A549 (cell line): Measurements from ENCODE around the gene RHBDL2. TPM values are rescaled to one million over a fixed set of nuclear protein-coding genes. Genes with fewer than 3 reads are reported as not detected.
"Not testable (repeated sequence)": the region's sequence is repeated elsewhere in the genome, so short reads cannot be mapped to it uniquely, and the experiment has no call there.

ENCODE experiments used
- ATAC-seq, 2 experiments: fragments of 200-7000 bp in 1 of 2; fragments of >200 bp in 1 of 2; cut with Nextera tagmentation in 1 of 2; cut with Tn5 transposase in 1 of 2; 3 replicates each; pipeline versions ENCODE4 v1.8.0 to v1.9.1; 2018 to 2020; ENCODE audit warnings: mild to moderate bottlenecking in 1 of 2, moderate library complexity in 1 of 2
- CTCF ChIA-PET: fragments of 300-600 bp; sonication (Branson Sonifier 250); formaldehyde crosslinking; extraction: SDS; loops from one replicate; lab custom pipeline; 2021; ENCODE audit warnings: antibody characterized with exemption, inconsistent platforms; lab: Yijun Ruan, JAX
- POLR2A ChIA-PET: fragments of 350-600 bp; formaldehyde crosslinking; extraction: SDS; loops from one replicate; lab custom pipeline; 2021; ENCODE audit warnings: antibody characterized with exemption, inconsistent platforms; lab: Yijun Ruan, JAX
- DNase-seq, 2 experiments: peaks; one replicate each; pipeline versions ENCODE4 v3.0.0 to v3.0.0-alpha.2; 2011 to 2016; ENCODE audit warnings: low read depth in 1 of 2, low spot score in 1 of 2
- FAIRE-seq: peaks from 2 replicates; lab custom pipeline; 2011; peaks lifted over from hg19 to GRCh38; lab: Jason Lieb, UNC
- H3K27ac ChIP-seq, 2 experiments: fragments of >200 bp; sonication (Bioruptor Twin); formaldehyde crosslinking; 3 replicates each; pipeline ENCODE4 v1.5.1; 2016 to 2017
- H3K4me1 ChIP-seq: fragments of >200 bp; sonication (Bioruptor Twin); formaldehyde crosslinking; 3 replicates; pipeline ENCODE4 v1.6.1; 2016
- H3K4me2 ChIP-seq: fragments of >200 bp; sonication (Bioruptor Twin); formaldehyde crosslinking; 3 replicates; pipeline ENCODE4 v1.6.1; 2016
- H3K4me3 ChIP-seq: fragments of >200 bp; sonication (Bioruptor Twin); formaldehyde crosslinking; 3 replicates; pipeline ENCODE4 v1.5.1; 2016
- H3K9me3 ChIP-seq: fragments of >200 bp; sonication (Bioruptor Twin); formaldehyde crosslinking; 3 replicates; pipeline ENCODE4 v1.6.1; 2016
- ATOH8 ChIP-seq: fragments of 250-450 bp; sonication (Bioruptor Pico); IDR thresholded peaks from 2 replicates; pipeline ENCODE4 v1.5.0; 2020; ENCODE audit warnings: low read depth, mild to moderate bottlenecking, moderate library complexity
- CTCF ChIP-seq: fragments of >200 bp; sonication (Bioruptor Twin); formaldehyde crosslinking; IDR thresholded peaks from 3 replicates; pipeline ENCODE4 v1.5.1; 2016
- HDAC2 ChIP-seq: fragments of 200-600 bp; sonication (generic); IDR thresholded peaks from 2 replicates; pipeline ENCODE4 v1.6.1; 2016
- MAFK ChIP-seq: fragments of 450-650 bp; IDR thresholded peaks from 2 replicates; pipeline ENCODE4 v1.6.1; 2014; ENCODE audit not compliant: partially characterized antibody
- NR3C1 ChIP-seq: fragments of >200 bp; sonication (Bioruptor Twin); formaldehyde crosslinking; IDR thresholded peaks from 3 replicates; pipeline ENCODE4 v1.6.1; 2017
- POLR2A ChIP-seq: IDR thresholded peaks from 2 replicates; pipeline ENCODE4 v1.6.1; 2012; ENCODE audit warnings: mild to moderate bottlenecking, low read length
- RAD21 ChIP-seq, 2 experiments: fragments of >200 bp in 1 of 2; sonication (Bioruptor Twin) in 1 of 2; formaldehyde crosslinking in 1 of 2; IDR thresholded peaks in 1 of 2; conservative IDR thresholded peaks in 1 of 2; 2 replicates in 1 of 2; 3 replicates in 1 of 2; pipeline ENCODE4 v1.6.1; 2012 to 2018; ENCODE audit warnings: inconsistent platforms in 1 of 2
- RCOR1 ChIP-seq: fragments of 150-350 bp; IDR thresholded peaks from 2 replicates; pipeline ENCODE4 v1.6.1; 2014; ENCODE audit warnings: antibody characterized with exemption, low read length, low read depth
- REST ChIP-seq: fragments of 200-600 bp; sonication (generic); IDR thresholded peaks from 2 replicates; pipeline ENCODE4 v1.6.1; 2016; ENCODE audit warnings: antibody characterized with exemption, mild to moderate bottlenecking, moderate library complexity
- SMC3 ChIP-seq: fragments of >200 bp; sonication (Bioruptor Twin); formaldehyde crosslinking; IDR thresholded peaks from 3 replicates; pipeline ENCODE4 v1.6.1; 2018; ENCODE audit warnings: inconsistent platforms
- WGBS: methylation state at CpG from one replicate; pipeline ENCODE4 v1.1.6; 2017; ENCODE audit errors: missing lambda C conversion rate; 5-methylcytosine and 5-hydroxymethylcytosine counted together
- polyA plus RNA-seq, 4 experiments: library from polyadenylated mRNA; depleted of rRNA in 3 of 4; stranded (reverse); fragments of >200 nt; fragmentation: RNase III in 1 of 4; extraction: RNeasy Plus Mini Kit Qiagen cat#74134 plus additional on column Dnase treatment in 1 of 4; gene quantifications; 2 replicates in 3 of 4; 3 replicates in 1 of 4; pipeline ENCODE4 v1.2.3, GENCODE V29; 2011 to 2017

RHBDL2 gene
- polyA plus RNA-seq, 2 of the 4 experiments (the other 2 are of a cell fraction), result 2.6 to 3.6 TPM

GRCh38 chr1:38977399-38978244 is 36.0 kb upstream of the RHBDL2 start:
- FAIRE-seq, POLR2A ChIA-PET, ATAC-seq, H3K27ac ChIP-seq, DNase-seq, H3K4me2 ChIP-seq, H3K9me3 ChIP-seq, H3K4me1 ChIP-seq, H3K4me3 ChIP-seq: not testable (repeated sequence)
- 59% methylated on average over 11 of the region's 12 CpGs for WGBS
- TF ChIP-seq MAFK, result peak; percentile 56
- TF ChIP-seq, all 56 proteins: peak for 1; not testable (repeated sequence) for 55
- CTCF ChIA-PET, result interaction anchor here (0.6 kb wide), 1 partner anchor 89 kb away, joined by 3 read pairs; no protein-coding TSS in a partner anchor

GRCh38 chr1:38973659-38974437 is 32.2 kb upstream of the RHBDL2 start:
- Histone ChIP-seq H3K4me1 (no peaks in the 10 kb centered on the region), H3K9me3 (peaks cover 8% of the 10 kb centered on the region; the same call in 1 of the 3 replicates), H3K27ac (no peak overlapping the region), H3K4me3 (no peak overlapping the region), H3K4me2 (no peak overlapping the region)
- no peak for TF ChIP-seq POLR2A
- DNase-seq (no peak), FAIRE-seq (no peak), ATAC-seq (peak in 1 of 2 experiments; percentile 41; a peak in 3 of 6 replicates)
- ChIA-PET CTCF (no interaction called here), POLR2A (no interaction called here)
- 83% methylated on average over 13 of the region's 13 CpGs for whole genome bisulfite sequencing

- H3K4me1 ChIP-seq, H3K27ac ChIP-seq, H3K4me2 ChIP-seq, CTCF ChIA-PET, POLR2A ChIA-PET, H3K4me3 ChIP-seq, FAIRE-seq, H3K9me3 ChIP-seq: not testable (repeated sequence)
- ATAC-seq (peak in 1 of 2 experiments; percentile 75; a peak in 3 of 6 replicates), DNase-seq (peak in 1 of 2 experiments; percentile 34)
- 74% methylated on average over 1 of the region's 6 CpGs for WGBS
Measured at GRCh38 chr1:38973145-38973544, 31.5 kb upstream of the RHBDL2 start.

- FAIRE-seq, result no peak
- POLR2A ChIA-PET, result no interaction called here
- CTCF ChIA-PET, result interaction anchor here (0.8 kb wide), 1 partner anchor 99 kb away, joined by 3 read pairs; no protein-coding TSS in a partner anchor
- Histone ChIP-seq H3K9me3 (no peaks in the 10 kb centered on the region), H3K4me1 (peaks cover 22% of the 10 kb centered on the region), H3K27ac (no peak overlapping the region), H3K4me3 (no peak overlapping the region), H3K4me2 (no peak overlapping the region)
- TF ChIP-seq REST, result no peak
- TF ChIP-seq HDAC2, result no peak
- no peak for TF ChIP-seq SMC3
- TF ChIP-seq RCOR1, result no peak
- TF ChIP-seq CTCF, result peak; percentile 30; the same call in 1 of the 3 replicates
- no peak for TF ChIP-seq ATOH8 (CRISPR knock-in tag)
- TF ChIP-seq RAD21 (conservative IDR thresholded peaks at IDR 0.05 in 1 of 2, IDR thresholded peaks at IDR 0.05 in 1 of 2), result peak; percentile 19 to 33; a peak in 1 of 5 replicates
- TF ChIP-seq NR3C1, result no peak
- WGBS, result 58% methylated on average over 3 of the region's 3 CpGs
- peak; percentile 13 to 27 for DNase-seq
- ATAC-seq, result peak; percentile 88 to 96
Measured at GRCh38 chr1:38964140-38964548, 22.5 kb upstream of the RHBDL2 start.
